GM18505 (cell line): ENCODE measurements around the gene P4HA2.

ENCODE experiments used
- ATAC-seq: cut with Tn5 transposase; IDR thresholded peaks from one replicate; pipeline ENCODE4 v1.9.1; 2021; ENCODE audit not compliant: unreplicated experiment
- POLR2A ChIP-seq: IDR thresholded peaks from 4 replicates; pipeline ENCODE4 v1.6.1; 2011; ENCODE audit warnings: borderline replicate concordance; ENCODE audit not compliant: insufficient read depth, insufficient read length; ENCODE audit errors: extremely low read depth

Gene P4HA2

DNA sequence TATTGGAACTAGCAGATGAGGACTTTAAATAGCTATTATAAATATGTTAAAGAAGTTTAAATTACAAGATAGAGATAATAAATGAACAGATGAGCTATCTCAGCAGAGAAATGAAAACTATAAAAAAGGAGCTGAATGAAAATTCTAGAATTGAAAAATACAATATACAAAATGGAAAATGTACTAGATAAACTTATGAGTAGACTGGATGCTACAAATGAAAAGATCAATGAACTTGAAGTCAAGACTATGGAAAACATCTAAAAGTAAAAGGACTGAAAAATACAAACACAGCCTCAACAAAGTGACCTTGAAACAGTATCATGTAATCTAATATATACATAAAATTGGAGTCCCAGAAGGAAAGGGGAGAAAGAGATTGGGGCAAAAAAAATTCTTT lies 19.2 kb upstream of the P4HA2 start:
- no peak for ATAC-seq
- no peak for TF ChIP-seq POLR2A

DNA sequence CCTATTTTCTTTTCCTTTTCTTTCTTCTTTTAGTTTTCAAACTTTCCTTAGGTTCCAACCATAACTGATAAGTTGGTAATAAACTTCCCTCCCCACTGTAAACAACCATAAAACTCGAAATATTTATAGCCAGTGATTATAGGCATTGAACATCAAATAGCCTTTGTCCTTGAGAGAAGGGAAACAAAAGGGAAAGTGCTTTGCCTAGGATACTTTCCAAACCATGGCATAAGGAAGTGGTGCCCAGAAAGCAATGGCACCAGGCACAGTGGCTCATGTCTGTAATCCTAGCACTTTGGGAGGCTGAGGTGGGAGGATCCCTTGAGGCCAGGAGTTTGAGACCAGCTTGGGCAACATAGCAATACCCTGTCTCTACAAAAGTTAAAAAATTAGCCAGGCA lies 17.9 kb upstream of the P4HA2 start:
- no peak for TF ChIP-seq POLR2A
- ATAC-seq: no peak

DNA sequence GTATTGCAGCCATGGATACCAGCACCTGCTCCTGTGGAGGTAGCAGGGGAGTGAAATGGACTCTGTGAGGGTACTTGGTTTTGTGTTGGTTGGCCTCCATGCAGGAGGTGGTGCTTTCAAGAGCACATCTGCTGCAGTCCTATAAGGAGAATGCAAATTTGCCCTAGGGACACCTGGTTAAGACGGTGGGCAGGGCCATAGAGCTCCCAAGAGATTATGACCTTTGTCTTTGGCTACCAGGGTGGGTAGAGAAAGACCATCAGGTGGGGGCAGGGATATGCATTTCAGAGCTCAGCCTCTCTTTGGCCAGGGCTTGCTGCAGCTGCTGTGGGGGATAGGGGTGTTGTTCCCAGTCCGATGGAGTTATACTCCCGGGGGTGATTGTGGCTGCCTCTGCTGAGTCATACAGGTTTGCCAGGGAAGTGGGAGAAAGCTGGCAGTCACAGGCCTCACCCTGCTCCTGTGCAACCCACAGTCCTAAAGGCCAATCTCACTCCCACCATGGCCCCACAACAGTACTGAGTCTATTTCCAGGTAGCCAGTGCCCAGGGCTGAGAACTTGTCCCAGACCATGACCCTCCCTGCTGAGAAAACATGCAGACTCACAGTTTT lies 15.8 kb upstream of the P4HA2 start:
- TF ChIP-seq POLR2A: no peak
- ATAC-seq: no peak

DNA sequence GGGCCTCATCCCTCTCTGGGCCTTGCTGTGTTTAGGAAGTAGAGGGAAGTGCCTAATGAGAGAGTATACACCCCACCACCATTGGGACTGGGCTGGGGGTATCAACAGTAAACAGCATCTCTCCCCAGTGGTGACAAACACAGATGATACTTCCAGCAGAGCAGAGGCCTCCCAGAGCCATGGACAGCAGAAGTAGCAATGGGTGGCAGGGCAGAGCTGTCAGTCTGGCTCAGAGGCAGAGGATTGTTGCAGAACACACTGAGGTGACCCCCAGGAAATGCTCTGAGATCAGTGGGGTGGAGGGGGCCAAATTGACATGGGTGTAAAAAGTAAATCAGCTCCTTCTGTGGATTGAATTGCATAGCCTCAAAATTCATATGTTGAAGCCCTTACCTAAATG lies 12.1 kb upstream of the P4HA2 start:
- no peak for TF ChIP-seq POLR2A
- ATAC-seq: no peak

DNA sequence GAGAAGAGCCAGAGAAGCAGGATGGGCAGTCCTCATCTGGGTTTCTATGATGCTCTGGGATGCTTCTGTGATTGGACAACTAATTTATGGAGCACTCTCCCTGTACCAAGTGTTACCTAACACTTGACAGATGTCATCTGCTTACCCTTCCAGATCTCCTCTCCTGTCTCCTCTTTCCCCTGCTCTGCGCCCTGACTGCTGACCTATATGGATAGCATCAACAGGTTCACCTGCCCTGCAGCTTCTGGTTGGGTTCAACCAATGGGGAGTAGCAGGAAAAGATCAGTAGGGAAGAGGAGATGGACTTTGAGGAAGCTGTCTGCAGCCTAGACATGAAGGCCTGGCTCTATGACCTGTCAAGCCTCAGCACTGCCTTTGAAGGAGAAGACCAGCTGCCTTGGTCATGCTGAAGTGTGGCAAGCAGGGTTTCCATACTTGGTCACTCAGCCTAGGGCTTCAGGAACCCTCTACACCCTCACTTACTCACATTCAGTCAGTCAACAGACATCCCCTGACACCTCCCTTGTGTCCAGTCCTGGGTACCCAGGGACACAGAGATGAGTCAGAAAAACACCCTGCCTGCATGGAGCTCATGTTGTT lies 11.3 kb upstream of the P4HA2 start:
- no peak for ATAC-seq
- TF ChIP-seq POLR2A: no peak

DNA sequence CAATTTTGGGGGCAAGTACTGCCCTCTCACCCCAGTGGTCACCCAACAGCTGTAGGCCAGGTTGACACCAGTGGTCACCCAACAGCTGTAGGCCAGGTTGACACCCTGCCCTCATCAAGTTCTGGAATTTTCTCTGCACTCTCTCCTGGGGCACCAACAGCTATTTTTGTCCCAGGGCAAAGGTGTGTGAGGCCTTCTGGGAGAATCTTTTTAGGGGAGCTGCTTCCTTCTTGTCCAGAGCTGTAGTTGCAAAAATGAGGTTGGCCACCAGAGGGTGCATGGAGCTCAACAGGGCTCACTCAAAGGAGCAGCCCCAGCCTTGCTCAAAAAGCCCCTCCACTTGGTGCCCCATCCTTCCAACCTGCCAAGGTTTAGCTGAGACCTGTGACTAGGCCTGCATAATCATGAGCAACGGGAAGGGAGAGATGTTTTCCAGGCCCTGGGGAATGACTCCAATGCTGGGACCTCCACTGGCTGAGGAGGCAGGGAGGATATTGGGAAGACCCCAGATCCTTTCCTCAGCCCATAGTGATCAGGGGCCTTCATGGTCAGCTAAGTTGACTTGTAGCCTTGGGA lies 10.6 kb upstream of the P4HA2 start:
- TF ChIP-seq POLR2A: no peak
- ATAC-seq: no peak

DNA sequence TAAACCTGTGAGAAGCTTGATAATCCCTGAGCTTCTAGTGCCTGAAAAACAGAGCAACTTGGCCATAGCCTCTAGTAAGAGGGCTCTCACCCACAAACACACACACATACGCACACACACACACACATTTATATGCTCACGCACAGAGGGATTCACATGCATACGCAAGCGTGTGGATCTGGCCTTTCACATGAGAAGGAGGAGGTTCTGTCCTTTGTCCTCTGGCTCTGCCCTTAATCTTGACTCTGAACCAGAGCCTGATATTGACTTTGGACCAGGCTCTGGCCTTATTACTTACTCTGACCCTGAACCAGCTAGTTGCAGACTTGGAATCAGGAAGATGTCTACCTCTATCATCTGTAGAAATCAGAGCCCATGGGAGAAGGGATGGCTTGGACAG lies 10.0 kb upstream of the P4HA2 start:
- no peak for ATAC-seq
- no peak for TF ChIP-seq POLR2A

DNA sequence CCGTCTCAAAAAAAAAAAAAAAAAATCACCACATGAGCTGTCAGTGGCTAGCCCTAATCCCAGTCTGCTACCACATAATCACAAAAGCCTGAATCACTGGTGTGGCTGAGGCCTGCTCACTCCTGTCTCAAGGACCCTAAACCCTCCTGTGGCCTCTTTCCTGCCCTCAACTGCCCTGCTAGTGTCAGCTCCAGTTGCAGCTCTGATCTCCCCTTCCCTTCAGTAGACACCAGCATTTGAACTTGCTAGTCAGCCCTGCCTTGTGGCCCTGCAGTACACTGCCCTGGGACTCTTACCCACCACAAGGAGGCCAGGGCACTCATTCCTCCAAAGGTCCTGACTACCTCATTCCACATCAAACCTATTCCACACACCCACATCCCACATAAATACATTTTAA lies 9.5 kb upstream of the P4HA2 start:
- TF ChIP-seq POLR2A: no peak
- ATAC-seq: no peak

DNA sequence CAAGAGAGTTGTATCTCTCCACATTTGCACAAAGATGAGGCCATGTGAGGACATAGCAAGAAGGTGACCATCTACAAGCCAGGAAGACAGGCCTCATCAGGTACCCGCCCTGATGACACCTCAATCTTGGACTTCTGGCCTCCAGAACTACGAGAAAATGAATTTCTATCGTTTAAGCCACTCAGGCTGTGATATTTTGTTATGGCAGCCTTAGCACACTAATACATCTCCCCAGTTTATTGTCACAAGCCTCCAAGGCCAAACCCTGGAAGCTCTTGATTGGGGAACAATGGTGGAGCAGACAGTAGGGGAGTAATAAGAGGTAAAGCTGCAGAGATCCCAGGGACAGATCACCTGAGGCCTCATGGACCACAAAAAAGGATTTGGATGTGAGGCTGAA lies 7.7 kb upstream of the P4HA2 start:
- TF ChIP-seq POLR2A: no peak
- ATAC-seq: no peak

DNA sequence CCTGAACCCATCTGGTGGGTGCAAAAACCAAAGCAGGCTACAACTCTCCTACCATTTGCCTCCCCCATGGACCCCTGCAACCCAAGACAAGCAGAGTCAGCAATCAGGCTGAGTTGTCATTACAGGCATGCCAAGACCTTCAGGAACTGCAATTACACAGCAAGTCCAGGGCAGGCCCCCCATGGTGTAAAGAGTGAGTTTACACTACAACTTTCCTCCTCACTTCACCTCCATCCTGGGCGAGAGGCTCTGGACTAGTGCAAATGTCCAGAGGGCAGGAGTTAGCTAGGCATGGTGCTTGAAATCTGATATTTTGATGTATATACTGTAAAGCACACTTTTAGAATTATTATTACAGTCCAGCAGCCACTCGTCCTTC lies 7.0 kb upstream of the P4HA2 start:
- no peak for ATAC-seq
- no peak for TF ChIP-seq POLR2A

DNA sequence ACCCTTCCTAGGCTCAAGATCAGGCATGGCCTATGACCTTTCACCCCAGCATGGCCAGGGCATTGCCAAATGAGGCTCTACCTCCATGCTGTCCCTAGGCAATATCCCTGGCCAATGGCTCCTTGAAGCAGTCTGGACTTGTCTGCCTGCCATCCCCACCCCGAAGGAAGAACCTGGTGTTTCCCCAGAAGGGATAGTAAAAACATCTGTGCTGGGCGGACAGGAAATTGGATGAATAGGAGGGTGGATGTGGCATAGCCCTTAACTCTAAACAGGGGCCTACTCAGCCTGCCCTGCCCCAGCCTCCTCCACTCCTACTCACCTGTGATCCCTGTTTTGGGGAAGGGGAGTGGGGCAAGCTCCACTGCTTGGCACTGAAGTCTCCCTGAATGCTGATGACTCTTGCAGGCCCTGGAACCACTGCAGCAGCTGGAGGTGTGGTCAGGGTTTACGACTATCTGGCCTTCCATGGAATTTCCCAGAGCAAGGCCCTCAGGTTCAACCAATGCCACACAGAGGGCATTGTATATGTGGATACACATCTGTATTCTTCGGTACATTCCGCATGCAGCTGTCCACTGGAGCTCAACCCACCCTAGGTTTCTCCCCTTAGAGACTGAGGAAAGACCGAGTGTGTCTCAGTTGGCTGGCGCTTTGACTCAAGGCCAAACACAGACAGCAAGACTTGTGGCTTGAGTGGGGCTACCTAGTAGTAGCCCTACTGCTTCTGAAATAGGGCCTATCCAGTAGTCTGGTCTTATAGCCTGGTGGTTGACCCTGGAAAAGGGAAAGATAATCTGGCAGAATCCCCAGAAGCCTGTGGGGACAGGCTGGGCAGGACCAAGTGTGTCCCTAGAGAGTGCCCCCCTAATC lies 6.4 kb upstream of the P4HA2 start:
- ATAC-seq: no peak
- TF ChIP-seq POLR2A: no peak

DNA sequence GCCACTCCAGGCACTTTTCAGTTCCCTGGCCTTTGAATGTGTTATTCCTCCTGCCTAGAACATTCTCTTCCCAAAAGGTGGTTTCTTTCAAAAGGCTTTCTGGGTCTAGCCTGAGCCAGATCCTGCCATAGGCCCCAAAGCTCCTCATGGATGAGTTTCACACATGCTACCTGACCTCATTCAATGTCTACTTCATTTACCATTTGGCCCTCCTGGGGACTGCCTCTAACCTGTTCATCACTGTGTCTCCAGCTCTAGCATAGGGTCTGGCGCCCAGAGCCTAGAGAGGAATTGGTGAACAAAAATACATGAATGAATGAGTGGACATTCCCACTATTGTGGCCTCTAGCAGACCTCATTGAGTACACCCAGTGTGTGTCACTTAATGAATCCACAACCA lies 5.4 kb upstream of the P4HA2 start:
- TF ChIP-seq POLR2A: no peak
- no peak for ATAC-seq

DNA sequence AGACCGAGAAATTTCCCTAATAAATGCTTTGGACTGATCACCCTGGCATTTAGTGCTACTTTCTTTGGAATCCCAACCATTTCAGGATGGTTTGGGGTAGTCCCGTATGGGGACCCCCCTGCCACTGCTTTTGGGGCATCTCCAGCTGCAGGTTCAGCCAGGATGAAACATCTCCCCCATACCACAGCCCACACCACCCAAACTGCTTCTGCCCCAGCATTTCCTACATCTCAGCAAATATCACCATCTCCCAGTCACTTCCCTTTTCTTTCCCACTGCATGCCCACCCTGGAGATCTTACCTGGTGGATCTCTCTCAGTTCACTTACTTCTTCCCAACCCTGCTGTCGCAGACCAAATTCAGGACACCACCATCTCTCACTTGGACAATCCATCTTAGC lies 4.8 kb upstream of the P4HA2 start:
- no peak for TF ChIP-seq POLR2A
- ATAC-seq: no peak

DNA sequence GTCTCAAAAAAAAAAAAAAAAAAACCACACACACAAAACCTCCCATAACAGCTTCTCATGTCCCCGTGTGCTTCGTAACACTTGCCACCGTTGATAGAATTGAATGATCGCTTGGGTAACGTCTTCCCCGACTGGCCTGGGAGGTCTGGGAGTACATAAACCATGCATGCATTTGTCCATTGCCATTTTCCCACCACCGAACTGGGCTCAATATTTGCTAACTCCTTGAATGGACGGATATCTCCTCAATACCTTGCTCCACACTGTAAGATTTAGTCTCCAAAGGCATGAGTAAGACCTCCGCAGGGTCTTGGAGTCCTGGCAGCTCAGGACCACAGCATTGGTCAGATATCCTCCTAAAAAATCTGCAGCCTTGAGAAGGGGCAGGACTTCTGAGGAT lies 3.2 kb upstream of the P4HA2 start:
- ATAC-seq: no peak

More for the DNA sequence above, 3.2 kb upstream of the P4HA2 start:
- TF ChIP-seq POLR2A: no peak
